ENCODE data around the gene PLA2G7.
A peak's percentile ranks its signal among the peaks of the same experiment; 100 is the strongest.

The PLA2G7 gene

DNA sequence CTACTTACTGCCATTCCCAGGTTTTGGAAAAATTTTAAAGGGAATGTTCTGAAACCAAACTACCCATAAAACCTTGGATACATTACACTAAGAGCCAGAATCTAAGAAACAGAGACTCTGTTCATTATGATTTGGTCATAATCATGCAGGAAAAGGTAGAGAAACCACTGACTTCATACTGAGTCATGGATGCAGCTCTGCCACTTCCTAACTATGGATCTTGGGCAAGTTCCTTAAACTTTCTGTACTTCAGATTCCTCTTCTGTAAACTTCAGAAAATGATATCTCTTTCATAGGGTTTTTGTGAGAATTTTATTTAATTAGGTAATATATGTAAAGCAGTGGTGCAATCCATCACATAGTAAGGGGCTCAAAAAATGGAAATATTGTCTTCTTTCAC lies 20.0 kb downstream of the PLA2G7 start:
- H3K27me3 ChIP-seq = peaks cover 0 to 4% of the 10 kb centered on the region in 2 donors
- no peaks in the 10 kb centered on the region for H3K4me1 ChIP-seq
- DNase-seq = no peak
- H3K27ac ChIP-seq = no peak overlapping the region
- no peaks in the 10 kb centered on the region for H3K36me3 ChIP-seq
- H3K9me3 ChIP-seq = no peaks in the 10 kb centered on the region
- TF ChIP-seq CTCF (IDR thresholded peaks at IDR 0.05) = no peak
- H3K4me3 ChIP-seq = no peak overlapping the region
- intact Hi-C loops (cut with DNase I; ENCODE audit: low total_unique reads) = no loop called here

DNA sequence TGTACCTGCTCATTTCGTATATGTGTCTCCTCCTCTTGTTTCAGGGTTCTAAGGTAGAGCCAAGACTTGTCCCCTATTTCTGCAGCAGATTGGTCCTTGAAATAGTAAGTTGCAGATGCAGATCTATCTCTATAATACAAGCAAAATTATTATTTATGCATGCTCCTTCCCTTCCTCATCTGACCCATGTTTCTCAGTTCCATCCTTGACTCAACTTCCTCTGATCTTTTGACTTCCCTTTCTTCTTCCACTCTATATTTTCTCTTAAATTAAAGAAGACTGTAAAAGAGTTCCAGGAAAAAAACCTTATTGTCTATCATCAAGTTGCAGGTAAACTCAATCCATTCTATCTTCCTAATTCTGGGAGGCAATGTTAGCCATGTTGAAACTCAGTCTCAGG lies 23.7 kb downstream of the PLA2G7 start:
- Histone ChIP-seq H3K4me3 (no peak overlapping the region), H3K4me1 (no peaks in the 10 kb centered on the region), H3K36me3 (no peaks in the 10 kb centered on the region), H3K27me3 (no peaks in the 10 kb centered on the region), H3K27ac (no peak overlapping the region), H3K9me3 (no peaks in the 10 kb centered on the region)
- DNase-seq = no peak
- no peak for TF ChIP-seq CTCF (IDR thresholded peaks at IDR 0.05)
- intact Hi-C loops (cut with DNase I; ENCODE audit: low total_unique reads) = no loop called here

- no peak for DNase-seq
- H3K27me3 ChIP-seq = no peaks in the 10 kb centered on the region
- H3K9me3 ChIP-seq = no peaks in the 10 kb centered on the region
- TF ChIP-seq CTCF (IDR thresholded peaks at IDR 0.05) = no peak
- H3K27ac ChIP-seq = no peak overlapping the region
- intact Hi-C loops (cut with DNase I; ENCODE audit: low total_unique reads) = no loop called here
- no peak overlapping the region for H3K4me3 ChIP-seq
- H3K36me3 ChIP-seq = no peaks in the 10 kb centered on the region
- H3K4me1 ChIP-seq = no peaks in the 10 kb centered on the region
These were observed 28.7 kb downstream of the PLA2G7 start for GRCh38 chr6:46706464-46706863.

- peak in 1 of 2 experiments; percentile 10 for TF ChIP-seq CTCF (IDR thresholded peaks at IDR 0.05)
- DNase-seq = no peak
These were observed 30.6 kb downstream of the PLA2G7 start for GRCh38 chr6:46704562-46704961.

GRCh38 chr6:46699970-46700369 lies 35.2 kb downstream of the PLA2G7 start:
- Histone ChIP-seq H3K4me1 (no peaks in the 10 kb centered on the region), H3K27ac (no peak overlapping the region), H3K27me3 (no peaks in the 10 kb centered on the region), H3K4me3 (no peak overlapping the region), H3K36me3 (no peaks in the 10 kb centered on the region), H3K9me3 (no peaks in the 10 kb centered on the region)
- no peak for DNase-seq
- intact Hi-C loops (cut with DNase I; ENCODE audit: low total_unique reads) = no loop called here
- TF ChIP-seq CTCF (IDR thresholded peaks at IDR 0.05) = no peak

More at GRCh38 chr6:46704562-46704961, 30.6 kb downstream of the PLA2G7 start:
- no peak overlapping the region for H3K4me3 ChIP-seq
- intact Hi-C loops (cut with DNase I; ENCODE audit: low total_unique reads) = no loop called here
- no peaks in the 10 kb centered on the region for H3K36me3 ChIP-seq
- H3K9me3 ChIP-seq = no peaks in the 10 kb centered on the region
- H3K27ac ChIP-seq = no peak overlapping the region
- no peaks in the 10 kb centered on the region for H3K27me3 ChIP-seq
- H3K4me1 ChIP-seq = no peaks in the 10 kb centered on the region

DNA sequence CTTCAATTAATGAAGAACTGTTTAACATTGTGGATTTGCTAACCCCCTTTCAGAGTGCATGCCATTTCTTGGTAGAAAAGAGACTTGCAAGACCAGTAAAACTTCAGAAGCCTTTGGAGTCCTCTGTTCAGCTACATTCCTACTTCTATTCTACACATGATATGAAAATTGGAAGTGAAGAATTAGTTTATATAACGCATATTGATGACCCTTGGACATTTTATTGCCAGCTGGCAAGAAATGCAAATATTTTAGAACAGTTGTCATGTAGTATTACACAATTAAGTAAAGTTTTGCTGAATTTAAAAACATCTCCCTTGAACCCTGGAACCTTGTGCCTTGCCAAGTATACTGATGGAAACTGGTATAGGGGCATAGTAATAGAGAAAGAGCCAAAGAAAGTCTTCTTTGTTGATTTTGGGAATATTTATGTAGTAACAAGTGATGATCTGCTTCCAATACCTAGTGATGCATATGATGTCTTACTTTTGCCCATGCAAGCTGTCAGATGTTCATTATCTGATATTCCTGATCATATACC lies 44.2 kb downstream of the PLA2G7 start:
- DNase-seq = no peak
- no peaks in the 10 kb centered on the region for H3K36me3 ChIP-seq
- TF ChIP-seq CTCF (IDR thresholded peaks at IDR 0.05) = no peak
- H3K27me3 ChIP-seq = no peaks in the 10 kb centered on the region
- H3K4me1 ChIP-seq = no peaks in the 10 kb centered on the region
- intact Hi-C loops (cut with DNase I; ENCODE audit: low total_unique reads) = no loop called here
- no peaks in the 10 kb centered on the region for H3K9me3 ChIP-seq
- H3K4me3 ChIP-seq = no peak overlapping the region
- H3K27ac ChIP-seq = no peak overlapping the region

Measured in tibial artery (tissue), 4 donors.